ENCODE data around the gene PTH. TPM values are rescaled to one million over a fixed set of nuclear protein-coding genes. Genes with fewer than 3 reads are reported as not detected.

The PTH gene
- total and polyA plus RNA-seq, 2 donors (not counting 3 experiments of a cell fraction or from before 2014, with no cell fraction given) = not detected

- peak; percentile 45 for DNase-seq (ENCODE audit: low read depth, low spot score)
- ChIA-PET POLR2A (no interaction called here), CTCF (interaction anchor here (0.9 kb wide), 1 partner anchor 9 kb away, joined by 3 read pairs; no protein-coding TSS in a partner anchor)
- Histone ChIP-seq H3K36me3 (ENCODE audit: control insufficient read depth in 2 of 2, extremely low read depth in 1 of 2, insufficient read depth in 2 of 2, low read length in 2 of 2) (no peaks in the 10 kb centered on the region), H4K20me1 (replicated peaks; ENCODE audit: control insufficient read depth, extremely low read depth, insufficient read depth, low read length) (peaks cover 6% of the 10 kb centered on the region), H3K4me2 (ENCODE audit: insufficient read depth, low read length) (peak overlapping the region; percentile 75), H3K27me3 (ENCODE audit: control insufficient read depth in 2 of 2, insufficient read depth in 2 of 2, low read length in 2 of 2) (no peaks in the 10 kb centered on the region), H3K79me2 (ENCODE audit: control insufficient read depth, insufficient read depth, low read length) (peaks cover 95% of the 10 kb centered on the region), H3K9me3 (replicated peaks; ENCODE audit: control insufficient read depth, insufficient read depth, low read length) (no peaks in the 10 kb centered on the region), H2AFZ (ENCODE audit: low read depth, low read length) (no peak overlapping the region), H3K9ac (replicated peaks; ENCODE audit: extremely low read depth, insufficient read depth, low read length) (peak overlapping the region; percentile 22), H3K9me1 (replicated peaks; ENCODE audit: control insufficient read depth, extremely low read depth, insufficient read depth, low read length) (no peaks in the 10 kb centered on the region), H3K4me1 (ENCODE audit: control insufficient read depth, extremely low read depth, insufficient read depth, low read length) (peaks cover 45% of the 10 kb centered on the region), H3K4me3 (replicated peaks in 1 of 3; ENCODE audit: insufficient read depth in 1 of 3, low read depth in 1 of 3, low read length in 3 of 3) (no peak overlapping the region), H3K27ac (ENCODE audit: insufficient read depth, low read depth, low read length) (peak overlapping the region; percentile 52)
- no peak for TF ChIP-seq POLR2AphosphoS5 (IDR thresholded peaks at IDR 0.05; ENCODE audit: insufficient read depth, low read depth, low read length)
- peak; percentile 14 for TF ChIP-seq POLR2A (IDR thresholded peaks at IDR 0.05; ENCODE audit: low read depth, low read length)
- no peak for TF ChIP-seq EZH2 (IDR thresholded peaks at IDR 0.05; ENCODE audit: borderline replicate concordance, low read depth, low read length, severe bottlenecking)
- TF ChIP-seq FOS (IDR thresholded peaks at IDR 0.05; ENCODE audit: borderline replicate concordance, insufficient read depth, low read length) = no peak
- TF ChIP-seq MAX (IDR thresholded peaks at IDR 0.05; ENCODE audit: insufficient read depth, insufficient read length) = no peak
- TF ChIP-seq GATA2 (IDR thresholded peaks at IDR 0.05; ENCODE audit: insufficient read depth, insufficient read length, low read depth, low read length) = no peak
- TF ChIP-seq CTCF (IDR thresholded peaks at IDR 0.05; ENCODE audit: extremely low read depth in 1 of 2, insufficient read depth in 1 of 2, low read depth in 1 of 2, low read length in 2 of 2) = no peak
- no peak for TF ChIP-seq JUN (IDR thresholded peaks at IDR 0.05; ENCODE audit: borderline replicate concordance, insufficient read depth, insufficient read length, low read depth)
- no TSS peak for BruUV-seq (replicated peaks)
- dilution Hi-C loops (cut with MboI; ENCODE audit: extremely low pct_ligation_motif_present, low sequenced_read_pairs) = no loop called here
- intact Hi-C loops (cut with micrococcal nuclease) = loop anchor here (10.0 kb wide), 1 partner anchor 334 kb away; no protein-coding TSS in a partner anchor
- FAIRE-seq = peak; percentile 26
These were observed 46.9 kb downstream of the PTH start for GRCh38 chr11:13448876-13449275.
